H1 (cell line): ENCODE data around the gene RAB22A. TPM values are rescaled to one million over a fixed set of nuclear protein-coding genes. Genes with fewer than 3 reads are reported as not detected.

Experiments
- ATF3 ChIP-seq: IDR thresholded peaks from 2 replicates; pipeline ENCODE4 v1.6.1; 2011; ENCODE audit warnings: low read depth, mild to moderate bottlenecking, low read length; ENCODE audit not compliant: insufficient read depth
- BCL11A ChIP-seq, 2 experiments: IDR thresholded peaks; one replicate each; pipeline ENCODE4 v1.6.1; 2011; ENCODE audit warnings: low read depth in 2 of 2, low read length in 2 of 2, mild to moderate bottlenecking in 2 of 2
- BRCA1 ChIP-seq: IDR thresholded peaks from 2 replicates; pipeline ENCODE4 v1.6.1; 2012; ENCODE audit warnings: low read depth, low read length, improper control_type of control experiment
- CHD7 ChIP-seq: fragments of 300-600 bp; sonication (generic); IDR thresholded peaks from 2 replicates; pipeline ENCODE4 v1.7.1; 2012; ENCODE audit warnings: low read length, moderate library complexity, mild to moderate bottlenecking, inconsistent platforms; ENCODE audit not compliant: insufficient replicate concordance
- CREB1 ChIP-seq: IDR thresholded peaks from 2 replicates; pipeline ENCODE4 v1.6.1; 2012; ENCODE audit warnings: inconsistent platforms
- EZH2 ChIP-seq: fragments of 200-600 bp; sonication (generic); IDR thresholded peaks from 2 replicates; pipeline ENCODE4 v1.7.1; 2012; ENCODE audit warnings: low read depth, mild to moderate bottlenecking, moderate library complexity, low read length, inconsistent platforms; ENCODE audit not compliant: severe bottlenecking
- KDM5A ChIP-seq: fragments of 200-600 bp; IDR thresholded peaks from 2 replicates; pipeline ENCODE4 v1.7.1; 2012; ENCODE audit warnings: mild to moderate bottlenecking, low read length, inconsistent platforms, mixed read lengths
- MAFK ChIP-seq: IDR thresholded peaks from 2 replicates; pipeline ENCODE4 v1.6.1; 2012; ENCODE audit warnings: low read depth, mild to moderate bottlenecking, improper control_type of control experiment, low read length
- SAP30 ChIP-seq: fragments of 300-600 bp; sonication (generic); IDR thresholded peaks from 2 replicates; pipeline ENCODE4 v1.7.1; 2012; ENCODE audit warnings: low read length, moderate library complexity, mild to moderate bottlenecking, inconsistent platforms; ENCODE audit not compliant: insufficient read depth, insufficient replicate concordance
- TCF12 ChIP-seq: IDR thresholded peaks from 2 replicates; pipeline ENCODE4 v1.6.1; 2011; ENCODE audit warnings: low read depth, mild to moderate bottlenecking, low read length
- polyA plus RNA-seq, 7 experiments: library from polyadenylated mRNA; depleted of rRNA in 3 of 7; stranded (reverse) in 5 of 7; unstranded in 2 of 7; fragments of >200 nt in 5 of 7; fragments of 200-250 nt in 2 of 7; gene quantifications; 1 replicate in 5 of 7; 2 replicates in 1 of 7; 4 replicates in 1 of 7; pipeline versions ENCODE4 v1.2.1 to v1.2.3, GENCODE V29; 2011 to 2013; ENCODE audit warnings: missing spikeins in 2 of 7, mixed read lengths in 2 of 7
- total RNA-seq: library from RNA; stranded (reverse); fragmentation: NEBNext Ultra II Directional; extraction: Animal tissue kit (Norgen Biotek cat#: 25700); gene quantifications from 2 replicates; pipeline ENCODE4 v1.2.1, GENCODE V29; 2021

Gene RAB22A
- total and polyA plus RNA-seq, 2 of the 8 experiments (the other 6 are each of a cell fraction or from before 2014, with no cell fraction given), result 3.1 to 6.6 TPM

- TF ChIP-seq CHD7, result no peak
- no peak for TF ChIP-seq SAP30
- TF ChIP-seq KDM5A, result no peak
- no peak for TF ChIP-seq CREB1
- TF ChIP-seq TCF12, result no peak
- no peak for TF ChIP-seq BCL11A (IDR thresholded peaks at IDR 0.05; ENCODE audit: low read depth in 2 of 2, low read length in 2 of 2)
- no peak for TF ChIP-seq MAFK
- TF ChIP-seq BRCA1, result no peak
- TF ChIP-seq EZH2, result no peak
- TF ChIP-seq ATF3, result no peak
Observed at GRCh38 chr20:58389968-58390658, 80.6 kb downstream of the RAB22A start (continued).
